SU-DHL-6 (cell line): ENCODE results near the gene MR1.
"Not testable (repeated sequence)": the region's sequence is repeated elsewhere in the genome, so short reads cannot be mapped to it uniquely, and the experiment has no call there.

Experiments used
- EZH2phosphoT487 ChIP-seq: fragments of 200-600 bp; sonication (generic), shearing (Covaris generic); conservative IDR thresholded peaks from 2 replicates; pipeline ENCODE4 v1.6.1; 2018; ENCODE audit warnings: mild to moderate bottlenecking, antibody characterized with exemption, low read length, moderate library complexity, mixed read lengths
- TF ChIP-seq, protein P1 (sequence below): fragments of 200-600 bp; sonication (generic); IDR thresholded peaks from one replicate; pipeline ENCODE4 v1.5.1; 2017; ENCODE audit warnings: antibody characterized with exemption, mild to moderate bottlenecking, low read length, moderate library complexity; ENCODE audit not compliant: insufficient read depth, poor library complexity, severe bottlenecking

DNA sequence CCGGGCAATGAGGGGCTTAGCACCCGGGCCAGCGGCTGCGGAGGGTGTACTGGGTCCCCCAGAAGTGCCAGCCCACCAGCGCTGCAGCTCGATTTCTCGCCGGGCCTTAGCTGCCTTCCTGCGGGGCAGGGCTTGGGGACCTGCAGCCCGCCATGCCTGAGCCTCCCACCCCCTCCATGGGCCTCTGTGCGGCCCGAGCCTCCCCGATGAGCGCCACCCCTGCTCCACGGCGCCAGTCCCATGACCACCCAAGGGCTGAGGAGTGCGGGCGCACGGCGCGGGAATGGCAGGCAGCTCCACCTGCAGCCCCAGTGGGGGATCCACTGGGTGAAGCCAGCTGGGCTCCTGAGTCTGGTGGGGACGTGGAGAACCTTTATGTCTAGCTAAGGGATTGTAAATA is 12.2 kb downstream of the MR1 start:
- TF ChIP-seq, protein P1, sequence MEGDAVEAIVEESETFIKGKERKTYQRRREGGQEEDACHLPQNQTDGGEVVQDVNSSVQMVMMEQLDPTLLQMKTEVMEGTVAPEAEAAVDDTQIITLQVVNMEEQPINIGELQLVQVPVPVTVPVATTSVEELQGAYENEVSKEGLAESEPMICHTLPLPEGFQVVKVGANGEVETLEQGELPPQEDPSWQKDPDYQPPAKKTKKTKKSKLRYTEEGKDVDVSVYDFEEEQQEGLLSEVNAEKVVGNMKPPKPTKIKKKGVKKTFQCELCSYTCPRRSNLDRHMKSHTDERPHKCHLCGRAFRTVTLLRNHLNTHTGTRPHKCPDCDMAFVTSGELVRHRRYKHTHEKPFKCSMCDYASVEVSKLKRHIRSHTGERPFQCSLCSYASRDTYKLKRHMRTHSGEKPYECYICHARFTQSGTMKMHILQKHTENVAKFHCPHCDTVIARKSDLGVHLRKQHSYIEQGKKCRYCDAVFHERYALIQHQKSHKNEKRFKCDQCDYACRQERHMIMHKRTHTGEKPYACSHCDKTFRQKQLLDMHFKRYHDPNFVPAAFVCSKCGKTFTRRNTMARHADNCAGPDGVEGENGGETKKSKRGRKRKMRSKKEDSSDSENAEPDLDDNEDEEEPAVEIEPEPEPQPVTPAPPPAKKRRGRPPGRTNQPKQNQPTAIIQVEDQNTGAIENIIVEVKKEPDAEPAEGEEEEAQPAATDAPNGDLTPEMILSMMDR = not testable (repeated sequence)
- not testable (repeated sequence) for TF ChIP-seq EZH2phosphoT487
